GM12878 (cell line): ENCODE results near the gene TFAM. TPM values are rescaled to one million over a fixed set of nuclear protein-coding genes. Genes with fewer than 3 reads are reported as not detected.
A peak's percentile ranks its signal among the peaks of the same experiment; 100 is the strongest.

Experiments
- BRCA1 ChIP-seq: IDR thresholded peaks from 2 replicates; pipeline ENCODE4 v1.6.1; 2011; ENCODE audit warnings: low read depth, low read length, improper control_type of control experiment
- CHD4 ChIP-seq: fragments of 200-600 bp; sonication (generic); IDR thresholded peaks from 2 replicates; pipeline ENCODE4 v1.6.1; 2016; ENCODE audit warnings: mild to moderate bottlenecking
- CREB1 ChIP-seq: IDR thresholded peaks from 2 replicates; pipeline ENCODE4 v1.6.1; 2012; ENCODE audit warnings: low read depth, mild to moderate bottlenecking, inconsistent platforms
- EGR1 ChIP-seq, 2 experiments: IDR thresholded peaks; 1 replicate in 1 of 2; 2 replicates in 1 of 2; pipeline ENCODE4 v1.6.1; 2011 to 2012; ENCODE audit warnings: low read depth in 2 of 2, low read length in 2 of 2, borderline replicate concordance in 1 of 2, mild to moderate bottlenecking in 1 of 2, moderate library complexity in 1 of 2
- ETV6 ChIP-seq, 2 experiments: fragments of 450-650 bp in 1 of 2; IDR thresholded peaks in 1 of 2; conservative IDR thresholded peaks in 1 of 2; 2 replicates each; pipeline ENCODE4 v1.6.1; 2014; ENCODE audit warnings: antibody characterized with exemption in 1 of 2, borderline replicate concordance in 1 of 2, low read depth in 1 of 2, mild to moderate bottlenecking in 1 of 2, moderate library complexity in 1 of 2
- EZH2 ChIP-seq: IDR thresholded peaks from 2 replicates; pipeline ENCODE4 v1.6.1; 2012; ENCODE audit warnings: low read depth, mild to moderate bottlenecking, control low read depth, inconsistent platforms, low read length, borderline replicate concordance; ENCODE audit not compliant: control insufficient read depth
- HDAC2 ChIP-seq: fragments of 200-600 bp; sonication (generic); IDR thresholded peaks from 2 replicates; pipeline ENCODE4 v1.6.1; 2017
- HDGF ChIP-seq: fragments of 450-650 bp; IDR thresholded peaks from 2 replicates; pipeline ENCODE4 v1.6.1; 2016; ENCODE audit warnings: antibody characterized with exemption
- HSF1 ChIP-seq: fragments of 150-350 bp; IDR thresholded peaks from 2 replicates; pipeline ENCODE4 v1.6.1; 2014; ENCODE audit warnings: mild to moderate bottlenecking, low read depth, low read length
- KAT2A ChIP-seq: conservative IDR thresholded peaks from 2 replicates; pipeline ENCODE4 v1.6.1; 2011; ENCODE audit warnings: low read depth, low read length; ENCODE audit not compliant: control insufficient read depth
- KDM1A ChIP-seq: fragments of 200-600 bp; sonication (generic); IDR thresholded peaks from 2 replicates; pipeline ENCODE4 v1.6.1; 2016; ENCODE audit warnings: borderline replicate concordance
- MEF2A ChIP-seq: IDR thresholded peaks from 2 replicates; pipeline ENCODE4 v1.6.1; 2011; ENCODE audit warnings: low read depth, mild to moderate bottlenecking, low read length, moderate library complexity; ENCODE audit not compliant: insufficient read depth
- NBN ChIP-seq: fragments of 450-650 bp; IDR thresholded peaks from 2 replicates; pipeline ENCODE4 v1.6.1; 2016
- NFYA ChIP-seq: IDR thresholded peaks from 2 replicates; pipeline ENCODE4 v1.6.1; 2011; ENCODE audit warnings: low read depth, mild to moderate bottlenecking, low read length, improper control_type of control experiment, borderline replicate concordance
- NR2C1 ChIP-seq: fragments of 450-650 bp; IDR thresholded peaks from 2 replicates; pipeline ENCODE4 v1.6.1; 2017; ENCODE audit warnings: antibody characterized with exemption, mild to moderate bottlenecking, moderate library complexity
- NR2C2 ChIP-seq: IDR thresholded peaks from 2 replicates; pipeline ENCODE4 v1.6.1; 2011; ENCODE audit warnings: borderline replicate concordance, low read depth; ENCODE audit not compliant: control insufficient read depth, insufficient read length
- POU2F2 ChIP-seq: IDR thresholded peaks from 3 replicates; pipeline ENCODE4 v1.6.1; 2011; ENCODE audit warnings: low read depth, mild to moderate bottlenecking, low read length, borderline replicate concordance
- RB1 ChIP-seq: fragments of 450-650 bp; formaldehyde crosslinking; IDR thresholded peaks from 2 replicates; pipeline ENCODE4 v1.6.1; 2017; ENCODE audit warnings: mild to moderate bottlenecking, borderline replicate concordance
- SPI1 ChIP-seq: IDR thresholded peaks from 2 replicates; pipeline ENCODE4 v1.6.1; 2011; ENCODE audit warnings: low read depth, mild to moderate bottlenecking, low read length, moderate library complexity, borderline replicate concordance; ENCODE audit not compliant: insufficient read depth
- TAF1 ChIP-seq: IDR thresholded peaks from 2 replicates; pipeline ENCODE4 v1.6.1; 2011; ENCODE audit warnings: mild to moderate bottlenecking, low read depth, low read length, borderline replicate concordance
- TBL1XR1 ChIP-seq: IDR thresholded peaks from 2 replicates; pipeline ENCODE4 v1.6.1; 2012; ENCODE audit warnings: low read depth, low read length, improper control_type of control experiment
- ZBTB33 ChIP-seq: fragments of 450-650 bp; IDR thresholded peaks from 2 replicates; pipeline ENCODE4 v1.6.1; 2017; ENCODE audit warnings: mild to moderate bottlenecking
- ZNF24 ChIP-seq: fragments of 450-650 bp; IDR thresholded peaks from 2 replicates; pipeline ENCODE4 v1.6.1; 2017; ENCODE audit warnings: antibody characterized with exemption, mild to moderate bottlenecking
- polyA plus RNA-seq, 11 experiments: library from polyadenylated mRNA; depleted of rRNA in 4 of 11; unstranded in 6 of 11; stranded (reverse) in 5 of 11; fragments of >200 nt; fragmentation: Nextera tagmentation in 4 of 11; fragmentation: Illumina TruSeq in 1 of 11; extraction: Ambion mirVana in 4 of 11; extraction: Trizol in 1 of 11; gene quantifications; 1 replicate in 1 of 11; 2 replicates in 10 of 11; pipeline versions ENCODE4 v1.2.1 to v1.2.3, GENCODE V29; 2011 to 2016; ENCODE audit warnings: inconsistent platforms in 2 of 11, missing spikeins in 2 of 11, low read depth in 1 of 11
- total RNA-seq, 4 experiments: library from RNA; depleted of rRNA in 3 of 4; stranded (reverse); fragments of >200 nt in 3 of 4; fragmentation: Illumina TruSeq in 1 of 4; extraction: Trizol in 1 of 4; gene quantifications; 2 replicates each; pipeline versions ENCODE4 v1.2.1 to v1.2.3, GENCODE V29; 2013 to 2021
- TF ChIP-seq, protein P1 (sequence below): fragments of 450-650 bp; IDR thresholded peaks from 2 replicates; pipeline ENCODE4 v1.6.1; 2016; ENCODE audit warnings: mild to moderate bottlenecking
- TF ChIP-seq, protein P2 (sequence below): IDR thresholded peaks from 2 replicates; pipeline ENCODE4 v1.6.1; 2012; ENCODE audit warnings: mild to moderate bottlenecking, low read depth, low read length

The TFAM gene
- total and polyA plus RNA-seq, 10 of the 15 experiments (the other 5 are each of a cell fraction or from before 2014, with no cell fraction given), result 44.9 to 135 (median 93.3) TPM

- TF ChIP-seq NR2C1, result no peak
- no peak for TF ChIP-seq CHD4
- TF ChIP-seq HDAC2, result no peak
- TF ChIP-seq EGR1 (IDR thresholded peaks at IDR 0.05; ENCODE audit: borderline replicate concordance in 1 of 2, low read depth in 2 of 2, low read length in 2 of 2), result no peak
- TF ChIP-seq, protein P1, sequence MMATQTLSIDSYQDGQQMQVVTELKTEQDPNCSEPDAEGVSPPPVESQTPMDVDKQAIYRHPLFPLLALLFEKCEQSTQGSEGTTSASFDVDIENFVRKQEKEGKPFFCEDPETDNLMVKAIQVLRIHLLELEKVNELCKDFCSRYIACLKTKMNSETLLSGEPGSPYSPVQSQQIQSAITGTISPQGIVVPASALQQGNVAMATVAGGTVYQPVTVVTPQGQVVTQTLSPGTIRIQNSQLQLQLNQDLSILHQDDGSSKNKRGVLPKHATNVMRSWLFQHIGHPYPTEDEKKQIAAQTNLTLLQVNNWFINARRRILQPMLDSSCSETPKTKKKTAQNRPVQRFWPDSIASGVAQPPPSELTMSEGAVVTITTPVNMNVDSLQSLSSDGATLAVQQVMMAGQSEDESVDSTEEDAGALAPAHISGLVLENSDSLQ, result peak; percentile 50; the same call in 1 of the 2 replicates
- no peak for TF ChIP-seq BRCA1
- no peak for TF ChIP-seq RB1
- no peak for TF ChIP-seq NR2C2
- TF ChIP-seq ZBTB33, result no peak
- no peak for TF ChIP-seq CREB1
- TF ChIP-seq ETV6 (conservative IDR thresholded peaks at IDR 0.05 in 1 of 2, IDR thresholded peaks at IDR 0.05 in 1 of 2; ENCODE audit: borderline replicate concordance in 1 of 2, low read depth in 1 of 2), result peak in 1 of 2 experiments; percentile 29; a peak in 1 of 4 replicates
- 0 out of 2 replicates have a peak, but pooled peaks have one; percentile 6 for TF ChIP-seq MEF2A
- TF ChIP-seq NFYA, result no peak
- peak; percentile 27; the same call in 1 of the 2 replicates for TF ChIP-seq NBN
- no peak for TF ChIP-seq HSF1
- TF ChIP-seq TAF1, result no peak
- no peak for TF ChIP-seq KAT2A
- TF ChIP-seq KDM1A, result no peak
- TF ChIP-seq ZNF24, result no peak
- TF ChIP-seq HDGF, result no peak
- no peak for TF ChIP-seq TBL1XR1
- peak; percentile 95 for TF ChIP-seq SPI1
- no peak for TF ChIP-seq POU2F2
- no peak for TF ChIP-seq EZH2
- TF ChIP-seq, protein P2, sequence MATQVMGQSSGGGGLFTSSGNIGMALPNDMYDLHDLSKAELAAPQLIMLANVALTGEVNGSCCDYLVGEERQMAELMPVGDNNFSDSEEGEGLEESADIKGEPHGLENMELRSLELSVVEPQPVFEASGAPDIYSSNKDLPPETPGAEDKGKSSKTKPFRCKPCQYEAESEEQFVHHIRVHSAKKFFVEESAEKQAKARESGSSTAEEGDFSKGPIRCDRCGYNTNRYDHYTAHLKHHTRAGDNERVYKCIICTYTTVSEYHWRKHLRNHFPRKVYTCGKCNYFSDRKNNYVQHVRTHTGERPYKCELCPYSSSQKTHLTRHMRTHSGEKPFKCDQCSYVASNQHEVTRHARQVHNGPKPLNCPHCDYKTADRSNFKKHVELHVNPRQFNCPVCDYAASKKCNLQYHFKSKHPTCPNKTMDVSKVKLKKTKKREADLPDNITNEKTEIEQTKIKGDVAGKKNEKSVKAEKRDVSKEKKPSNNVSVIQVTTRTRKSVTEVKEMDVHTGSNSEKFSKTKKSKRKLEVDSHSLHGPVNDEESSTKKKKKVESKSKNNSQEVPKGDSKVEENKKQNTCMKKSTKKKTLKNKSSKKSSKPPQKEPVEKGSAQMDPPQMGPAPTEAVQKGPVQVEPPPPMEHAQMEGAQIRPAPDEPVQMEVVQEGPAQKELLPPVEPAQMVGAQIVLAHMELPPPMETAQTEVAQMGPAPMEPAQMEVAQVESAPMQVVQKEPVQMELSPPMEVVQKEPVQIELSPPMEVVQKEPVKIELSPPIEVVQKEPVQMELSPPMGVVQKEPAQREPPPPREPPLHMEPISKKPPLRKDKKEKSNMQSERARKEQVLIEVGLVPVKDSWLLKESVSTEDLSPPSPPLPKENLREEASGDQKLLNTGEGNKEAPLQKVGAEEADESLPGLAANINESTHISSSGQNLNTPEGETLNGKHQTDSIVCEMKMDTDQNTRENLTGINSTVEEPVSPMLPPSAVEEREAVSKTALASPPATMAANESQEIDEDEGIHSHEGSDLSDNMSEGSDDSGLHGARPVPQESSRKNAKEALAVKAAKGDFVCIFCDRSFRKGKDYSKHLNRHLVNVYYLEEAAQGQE, result no peak
Measured at GRCh38 chr10:58384095-58384494, 1.1 kb upstream of the TFAM start (continued).
